CD1c-positive myeloid dendritic cell (primary cell): Measurements from ENCODE around the gene PIP5K1A.
A peak's percentile ranks its signal among the peaks of the same experiment; 100 is the strongest.
"Not testable (repeated sequence)": the region's sequence is repeated elsewhere in the genome, so short reads cannot be mapped to it uniquely, and the experiment has no call there.

Source experiments
- DNase-seq: peaks from one replicate; pipeline ENCODE4 v3.0.0-alpha.2; 2016; ENCODE audit errors: extremely low spot score

The PIP5K1A gene

DNA sequence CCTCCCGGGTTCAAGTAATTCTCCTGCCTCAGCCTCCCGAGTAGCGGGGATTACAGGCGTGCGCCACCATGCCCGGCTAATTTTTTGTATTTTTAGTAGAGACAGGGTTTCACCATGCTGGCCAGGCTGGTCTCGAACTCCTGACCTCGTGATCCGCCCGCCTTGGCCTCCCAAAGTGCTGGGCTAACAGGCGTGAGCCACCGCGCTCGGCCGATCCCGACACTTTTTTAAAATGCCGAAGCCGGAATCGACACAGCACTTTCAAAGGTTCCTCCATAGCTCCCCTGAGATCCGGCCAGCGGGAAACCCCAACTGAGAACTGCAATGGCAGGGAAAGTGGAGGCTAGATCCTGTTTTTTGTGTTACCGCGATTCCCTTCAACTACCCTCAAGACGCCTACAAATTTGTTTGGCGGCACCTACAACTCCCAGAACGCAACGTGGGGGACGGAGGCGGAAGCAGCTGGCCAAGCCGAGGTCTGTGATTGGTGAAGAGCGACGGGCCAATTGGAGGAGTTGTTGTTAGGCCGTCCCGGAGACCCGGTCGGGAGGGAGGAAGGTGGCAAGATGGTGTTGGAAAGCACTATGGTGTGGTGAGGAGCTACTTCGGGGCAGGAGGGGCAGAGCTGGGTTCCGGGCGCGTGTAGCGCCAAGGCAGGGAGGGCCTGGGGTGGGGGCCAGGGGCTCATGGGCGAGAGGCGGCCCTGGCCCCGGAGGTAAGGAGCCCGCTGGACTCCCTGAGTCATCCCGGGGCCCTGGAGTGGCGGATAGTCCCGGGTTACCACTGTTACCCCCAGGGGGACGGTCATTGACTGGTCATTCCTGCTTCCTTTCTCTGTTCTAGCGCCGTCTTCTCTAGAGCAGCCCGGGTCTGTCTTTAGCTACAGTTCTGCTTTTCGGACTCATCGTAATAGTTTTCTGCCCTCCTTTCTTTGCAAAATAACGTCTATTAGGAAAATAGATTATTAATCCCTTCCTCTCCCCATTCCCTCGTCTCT, 56.2 kb downstream of the PIP5K1A start, which contains the start of gene PSMD4:
Gene PSMD4, plus strand, starts transcription at position 518 of the 997 bp plus-strand sequence. Its CDS starts 49 bp downstream, at position 567.
- peak; percentile 98 for DNase-seq

DNA sequence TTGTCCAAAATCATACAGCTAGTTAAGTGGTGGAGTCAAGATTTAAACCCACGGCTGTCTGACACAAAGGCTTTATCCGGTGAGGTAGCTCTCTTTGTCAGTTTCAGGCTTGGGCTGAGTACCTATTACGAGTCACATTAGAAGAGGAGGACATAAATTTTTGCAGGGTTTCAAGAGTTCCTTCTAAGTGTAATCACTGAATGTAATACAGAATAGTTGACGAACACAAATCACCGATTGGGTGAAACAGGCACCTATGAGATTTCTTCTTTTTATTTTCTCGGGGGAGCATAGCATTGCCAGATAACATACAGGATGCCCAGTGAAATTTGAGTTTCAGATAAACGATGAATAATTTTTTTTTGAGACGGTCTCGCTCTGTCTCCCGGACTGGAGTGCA, 57.0 kb downstream of the PIP5K1A start:
- no peak for DNase-seq

DNA sequence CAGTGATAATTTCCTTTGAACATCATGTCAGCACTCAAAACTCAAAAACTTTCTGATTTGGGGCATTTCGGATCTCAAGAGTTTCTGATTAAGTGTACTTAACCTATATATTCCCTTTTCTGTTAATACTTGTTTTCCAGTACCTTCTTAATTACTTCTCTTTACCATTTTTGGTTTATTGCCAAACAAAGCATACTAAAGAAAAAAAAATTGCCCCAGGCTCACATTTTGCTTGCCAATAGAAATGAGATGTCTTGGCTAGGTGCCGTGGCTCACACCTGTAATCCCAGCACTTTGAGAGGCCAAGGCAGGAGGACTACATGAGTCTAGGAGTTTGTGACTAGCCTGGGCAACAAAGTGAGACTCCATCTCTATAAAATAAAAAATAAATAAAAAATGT, 61.0 kb downstream of the PIP5K1A start:
- DNase-seq = no peak

DNA sequence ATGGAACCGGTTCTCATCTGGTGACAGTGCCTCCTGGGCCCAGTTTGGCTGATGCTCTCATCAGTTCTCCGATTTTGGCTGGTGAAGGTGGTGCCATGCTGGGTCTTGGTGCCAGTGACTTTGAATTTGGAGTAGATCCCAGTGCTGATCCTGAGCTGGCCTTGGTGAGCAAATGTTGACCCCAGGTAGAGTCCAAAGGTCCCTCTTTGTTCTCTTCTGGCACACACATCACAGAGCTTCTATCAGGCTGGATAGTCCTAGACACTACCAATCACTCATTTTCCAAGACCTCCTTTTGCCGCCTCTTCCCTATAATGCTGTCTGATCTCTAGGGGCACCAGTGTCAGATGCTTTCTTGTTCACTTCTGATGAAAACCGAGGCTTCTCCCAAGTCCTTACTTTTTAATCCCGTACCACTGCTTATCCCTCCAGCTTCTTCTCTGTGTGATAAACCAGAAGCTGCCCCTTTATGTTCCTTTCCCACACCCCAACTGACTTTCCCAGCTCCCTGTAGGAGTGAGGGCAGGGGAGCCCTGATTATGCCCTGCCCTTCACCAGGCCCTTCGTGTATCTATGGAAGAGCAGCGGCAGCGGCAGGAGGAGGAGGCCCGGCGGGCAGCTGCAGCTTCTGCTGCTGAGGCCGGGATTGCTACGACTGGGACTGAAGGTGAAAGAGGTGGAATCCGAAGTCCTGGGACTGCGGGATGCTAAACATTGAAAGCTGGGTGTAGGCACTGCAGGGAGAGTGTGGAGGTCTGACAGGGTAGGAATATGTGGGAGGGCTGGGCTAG, 67.3 kb downstream of the PIP5K1A start:
- no peak for DNase-seq

DNA sequence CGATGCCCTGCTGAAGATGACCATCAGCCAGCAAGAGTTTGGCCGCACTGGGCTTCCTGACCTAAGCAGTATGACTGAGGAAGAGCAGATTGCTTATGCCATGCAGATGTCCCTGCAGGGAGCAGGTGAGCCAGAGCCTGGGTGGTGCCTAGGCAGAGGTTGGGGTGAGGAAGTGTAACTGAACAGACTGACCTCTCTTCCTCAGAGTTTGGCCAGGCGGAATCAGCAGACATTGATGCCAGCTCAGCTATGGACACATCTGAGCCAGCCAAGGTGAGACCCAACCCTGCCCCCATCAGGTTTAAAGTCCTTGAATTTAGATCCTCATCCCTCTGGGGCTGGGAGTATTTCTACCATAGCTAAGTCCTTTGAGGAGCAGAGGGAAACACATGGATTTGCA, 68.0 kb downstream of the PIP5K1A start:
- no peak for DNase-seq

DNA sequence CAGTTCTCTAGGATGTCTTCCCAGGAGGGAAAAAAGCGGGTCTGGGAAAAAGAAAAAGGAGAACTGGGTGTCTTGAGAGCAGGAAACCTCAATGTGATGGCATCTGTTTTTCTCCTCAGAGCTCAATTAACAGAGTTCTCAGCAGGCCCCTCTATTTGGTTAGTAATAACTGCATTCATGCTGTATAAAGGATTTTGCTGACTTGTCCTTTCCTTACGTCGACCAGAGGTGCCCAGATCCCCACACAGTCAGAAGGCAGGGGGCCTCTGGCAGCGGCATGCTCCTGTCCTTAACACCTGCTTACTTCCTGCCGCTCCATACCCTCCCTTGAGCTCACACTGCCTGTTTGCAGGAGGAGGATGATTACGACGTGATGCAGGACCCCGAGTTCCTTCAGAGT, 68.5 kb downstream of the PIP5K1A start:
- DNase-seq = no peak

DNA sequence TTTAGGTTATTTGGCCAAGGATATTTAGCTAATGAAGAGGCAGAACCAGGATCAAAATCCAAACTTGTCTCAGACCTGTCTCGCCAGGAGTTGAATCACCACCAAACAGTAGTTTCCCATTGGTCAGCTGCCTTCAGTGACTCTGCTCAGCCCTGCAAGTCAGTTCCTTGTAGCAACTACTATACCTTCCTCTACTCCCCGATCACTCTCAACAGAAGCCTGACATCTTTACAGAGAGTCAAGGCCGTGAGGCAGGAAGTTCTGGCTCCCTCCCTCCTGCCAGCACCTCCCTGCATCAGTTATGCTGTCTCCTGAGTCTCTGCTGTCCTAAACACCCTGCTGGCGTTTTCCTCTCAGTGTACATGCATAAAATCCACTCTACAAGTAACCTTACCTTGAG, 69.4 kb downstream of the PIP5K1A start:
- no peak for DNase-seq

DNA sequence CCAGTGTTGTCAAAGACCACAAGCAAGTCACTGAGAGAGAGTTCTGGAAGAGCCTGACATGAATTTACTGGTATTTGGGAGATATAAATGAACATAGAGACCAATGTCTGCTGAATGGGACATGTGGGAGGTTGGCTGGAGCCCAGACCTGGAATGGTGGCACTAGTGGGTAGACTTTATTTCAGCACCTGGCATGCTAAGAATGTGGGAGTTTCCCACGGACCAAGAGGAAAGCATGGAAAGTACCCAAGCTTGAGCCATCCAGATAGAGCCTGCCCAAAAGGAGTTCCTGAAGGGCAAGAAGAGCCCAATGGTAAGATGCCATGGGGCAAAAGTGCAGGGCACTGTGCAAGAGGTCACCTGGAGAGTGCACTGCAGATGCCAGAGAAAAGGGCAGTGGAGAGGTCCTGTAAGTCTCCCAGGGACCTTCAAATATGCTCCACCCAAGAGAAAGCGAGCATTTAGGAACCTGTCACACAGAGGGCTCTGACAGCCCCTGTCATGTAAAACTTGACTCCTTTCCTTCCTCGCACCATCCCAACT, 75.6 kb downstream of the PIP5K1A start:
- DNase-seq = no peak

DNA sequence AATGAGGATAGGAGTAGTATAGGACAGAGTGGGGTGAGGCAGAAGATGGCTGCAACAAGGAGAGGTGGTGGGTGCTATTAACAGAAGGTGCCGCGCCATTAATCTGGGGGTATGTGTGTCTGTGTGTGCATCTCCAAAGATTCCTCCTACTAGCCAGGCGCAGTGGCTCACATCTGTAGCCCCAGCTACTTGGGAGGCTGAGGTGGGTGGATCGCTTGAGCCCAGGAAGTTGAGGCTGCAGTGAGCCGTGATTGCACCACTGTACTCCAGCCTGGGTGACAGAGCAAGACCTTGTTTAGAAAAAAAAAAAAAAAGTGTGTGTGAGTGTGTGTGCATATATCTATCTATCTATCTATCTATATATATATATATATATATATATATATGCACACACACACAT, 77.0 kb downstream of the PIP5K1A start:
- not testable (repeated sequence) for DNase-seq

DNA sequence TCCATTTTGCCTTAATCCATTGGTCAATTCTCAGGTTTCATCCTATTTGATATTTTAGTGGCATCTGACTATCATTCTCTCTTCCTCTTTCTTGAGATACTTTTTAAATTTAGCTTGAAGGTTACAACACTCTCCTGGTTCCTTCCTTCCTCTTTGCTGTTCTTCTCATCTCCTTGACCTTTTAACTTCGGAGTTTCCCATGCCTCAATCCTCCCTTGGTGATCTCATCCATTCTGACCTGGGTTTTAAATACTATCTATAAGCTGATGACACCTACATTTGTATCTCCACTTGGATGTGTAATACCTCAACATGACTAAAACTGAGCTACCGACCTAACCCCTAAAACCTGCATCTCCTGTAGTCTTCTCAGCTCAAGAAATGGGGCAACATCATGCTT, 78.9 kb downstream of the PIP5K1A start:
- peak; percentile 86 for DNase-seq

DNA sequence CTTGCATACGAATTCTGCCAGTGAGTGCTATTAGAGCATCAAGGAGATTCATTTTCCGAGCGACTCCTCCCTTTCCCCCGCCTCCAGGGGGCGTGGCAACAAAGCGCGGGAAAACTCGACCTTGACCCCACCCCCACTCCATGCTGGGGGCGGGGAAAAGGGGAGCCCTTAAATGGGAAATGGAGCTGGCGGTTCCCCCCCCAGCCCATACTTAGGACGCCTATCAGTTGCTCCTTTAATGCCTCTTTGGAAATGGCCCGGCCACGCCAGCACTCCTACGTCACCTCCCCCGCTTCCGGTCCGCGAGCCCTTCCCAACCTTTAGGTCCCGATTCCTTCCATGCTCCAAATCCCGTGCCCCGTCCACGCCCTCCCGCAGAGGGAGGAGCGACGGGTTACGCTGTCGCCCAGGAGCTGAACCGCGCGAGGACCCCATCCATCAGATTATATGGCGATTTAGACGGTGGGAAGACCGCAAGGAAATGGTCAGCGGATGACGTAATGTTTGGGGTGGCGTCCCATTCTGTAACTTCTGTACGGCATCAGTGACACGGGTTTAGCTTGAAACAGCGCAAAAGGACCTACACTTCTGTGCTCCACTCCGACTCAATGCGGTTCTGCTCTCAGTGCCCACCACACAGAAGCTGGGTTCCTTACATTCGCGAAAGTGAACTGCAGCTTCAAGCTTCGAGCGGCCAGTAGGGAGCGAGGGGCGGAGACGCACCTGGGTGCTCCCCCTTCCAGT, 83.0 kb downstream of the PIP5K1A start:
- DNase-seq = peak; percentile 99

DNA sequence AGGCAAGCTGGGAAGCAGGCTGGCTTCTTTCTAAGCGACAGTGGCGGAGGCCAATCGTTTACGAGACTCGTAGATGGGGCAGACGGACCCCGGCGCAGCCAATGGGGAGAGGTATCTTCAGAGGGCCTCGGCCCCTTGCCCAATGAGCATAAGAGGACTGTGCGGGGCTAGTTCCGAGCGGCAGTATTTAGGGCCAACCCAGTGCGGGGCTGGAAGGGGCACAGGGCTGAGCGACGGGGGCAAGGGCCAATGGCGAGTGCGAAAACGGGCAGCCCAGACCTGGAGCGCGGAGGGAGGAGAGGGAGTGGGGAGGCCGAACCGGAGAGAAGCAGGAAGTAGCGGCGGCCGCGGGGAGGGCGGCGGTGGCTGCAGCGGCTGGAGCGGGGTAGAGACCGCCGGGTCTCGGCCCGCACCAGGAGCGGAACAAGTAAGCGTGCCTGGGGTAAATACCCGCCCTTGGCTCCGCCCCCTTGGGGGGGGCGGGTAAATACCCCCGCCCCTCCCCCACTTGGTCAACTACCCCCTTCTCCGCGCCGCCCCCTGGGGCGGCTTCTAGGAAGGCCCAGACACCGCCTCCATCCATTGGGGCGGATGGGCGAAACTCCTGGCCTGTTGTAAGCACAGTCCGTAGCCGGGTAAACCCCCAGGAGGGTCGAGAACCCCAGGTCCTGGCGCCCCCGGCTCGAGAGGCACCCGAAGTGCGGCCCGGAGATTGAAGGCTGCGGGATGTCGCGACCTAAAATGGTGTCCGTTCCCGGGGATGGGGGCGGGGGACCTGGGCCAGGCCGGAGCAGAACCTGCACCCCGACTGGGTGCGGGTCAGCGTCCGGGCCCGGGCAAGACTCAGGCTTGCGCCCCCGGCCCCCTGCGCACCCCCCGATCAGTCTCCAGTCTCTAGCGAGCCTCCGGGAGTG, 83.9 kb downstream of the PIP5K1A start, which contains the start of gene ZNF687:
Gene ZNF687, plus strand, starts transcription at position 331 of the 914 bp plus-strand sequence. CDS start 3,993 bp downstream, outside the sequence.
- peak; percentile 99 for DNase-seq

DNA sequence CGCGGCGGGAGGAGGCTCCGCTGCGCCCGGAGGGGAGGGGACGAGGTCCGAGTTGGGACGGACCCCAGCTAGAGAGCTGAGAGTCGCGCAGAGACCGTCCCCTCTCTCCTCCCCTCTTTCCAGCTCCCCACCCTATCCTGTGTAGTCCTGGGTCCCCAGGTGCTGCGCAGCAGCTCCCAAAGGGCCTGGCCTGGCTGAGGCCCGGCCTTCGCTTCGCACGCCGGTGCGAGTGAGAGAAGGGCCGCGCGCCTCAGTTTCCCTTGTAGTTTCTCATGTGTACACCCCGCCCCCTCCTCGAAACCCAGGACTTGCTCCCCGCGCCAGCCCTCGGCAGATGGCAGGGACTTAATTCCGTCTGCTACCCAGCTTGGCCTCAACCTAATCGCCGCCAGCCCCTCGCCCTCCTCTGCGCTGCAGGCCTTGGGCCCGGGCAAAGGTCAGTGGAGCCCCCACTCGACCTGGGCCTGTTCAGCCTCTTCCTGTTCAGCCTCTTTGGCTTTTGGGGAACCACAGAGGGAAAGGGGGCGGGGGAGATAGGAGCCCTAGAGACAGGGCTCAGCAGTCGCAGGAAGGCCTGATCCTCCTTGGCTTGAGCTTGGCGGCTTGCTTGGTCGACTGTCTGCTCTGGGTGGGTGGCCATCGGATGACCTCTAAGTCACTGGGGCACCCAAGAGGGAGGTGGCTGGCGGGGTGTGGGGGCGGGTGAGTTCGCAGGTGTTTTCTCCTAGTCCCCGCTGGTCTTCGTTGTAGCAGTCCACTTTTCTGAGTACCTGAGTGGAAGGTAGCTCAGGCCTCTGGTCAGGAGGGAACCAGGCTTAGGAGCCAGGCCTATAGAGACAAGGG, 84.8 kb downstream of the PIP5K1A start:
- DNase-seq = peak; percentile 74

DNA sequence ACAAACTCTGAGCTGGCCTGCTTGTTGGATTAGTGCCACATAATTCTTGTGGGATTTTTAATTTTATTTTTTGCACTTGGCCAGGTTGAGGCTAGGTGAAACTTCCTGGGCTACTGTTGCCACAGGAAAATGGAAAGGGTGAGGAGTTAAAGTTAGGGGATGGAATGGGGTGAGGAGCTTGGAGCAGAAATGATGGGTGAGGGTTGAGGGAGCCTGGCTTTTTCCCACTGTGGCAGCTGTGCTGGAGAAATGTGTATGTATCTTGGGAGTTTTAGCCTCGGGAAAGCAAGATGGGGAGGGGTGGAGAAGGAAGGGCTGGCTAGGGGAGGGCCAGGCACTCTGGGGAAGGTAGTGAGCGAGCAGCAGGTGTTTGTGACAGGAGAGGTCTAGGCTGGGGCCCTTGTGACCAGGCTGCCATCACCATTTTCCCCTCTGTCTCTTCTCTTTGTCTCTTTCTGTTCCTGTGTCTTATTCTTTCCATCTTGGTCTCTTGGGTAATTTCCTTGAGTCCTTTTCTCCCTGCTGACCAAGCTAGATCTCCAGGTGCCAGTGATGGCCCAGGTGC, 85.7 kb downstream of the PIP5K1A start:
- DNase-seq = no peak

DNA sequence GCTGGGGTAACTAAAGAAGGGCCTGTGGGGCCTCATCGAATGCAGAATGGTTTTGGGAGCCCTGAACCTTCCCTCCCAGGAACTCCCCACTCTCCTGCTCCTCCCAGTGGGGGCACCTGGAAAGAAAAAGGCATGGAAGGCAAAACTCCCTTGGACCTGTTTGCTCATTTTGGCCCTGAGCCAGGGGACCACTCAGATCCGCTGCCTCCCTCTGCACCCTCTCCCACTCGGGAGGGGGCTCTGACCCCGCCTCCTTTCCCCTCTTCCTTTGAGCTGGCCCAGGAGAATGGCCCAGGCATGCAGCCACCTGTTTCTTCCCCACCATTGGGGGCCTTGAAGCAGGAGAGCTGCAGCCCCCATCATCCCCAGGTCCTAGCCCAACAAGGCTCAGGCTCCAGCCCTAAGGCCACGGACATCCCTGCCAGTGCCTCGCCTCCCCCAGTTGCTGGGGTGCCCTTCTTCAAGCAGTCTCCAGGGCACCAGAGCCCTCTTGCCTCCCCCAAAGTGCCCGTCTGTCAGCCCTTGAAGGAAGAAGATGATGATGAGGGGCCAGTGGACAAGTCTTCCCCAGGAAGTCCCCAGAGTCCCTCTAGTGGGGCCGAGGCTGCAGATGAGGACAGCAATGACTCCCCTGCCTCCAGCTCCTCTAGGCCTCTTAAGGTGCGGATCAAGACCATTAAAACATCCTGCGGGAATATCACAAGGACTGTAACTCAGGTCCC, 88.4 kb downstream of the PIP5K1A start:
- no peak for DNase-seq

DNA sequence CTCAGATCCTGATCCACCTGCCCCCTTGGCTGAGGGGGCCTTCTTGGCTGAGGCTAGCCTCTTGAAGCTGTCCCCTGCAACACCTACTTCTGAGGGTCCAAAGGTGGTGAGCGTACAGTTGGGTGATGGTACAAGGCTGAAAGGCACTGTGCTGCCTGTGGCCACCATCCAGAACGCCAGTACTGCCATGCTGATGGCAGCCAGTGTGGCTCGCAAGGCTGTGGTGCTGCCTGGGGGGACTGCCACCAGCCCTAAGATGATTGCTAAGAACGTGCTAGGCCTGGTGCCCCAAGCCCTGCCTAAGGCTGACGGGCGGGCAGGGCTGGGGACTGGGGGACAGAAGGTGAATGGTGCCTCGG, 89.0 kb downstream of the PIP5K1A start:
- DNase-seq = no peak

DNA sequence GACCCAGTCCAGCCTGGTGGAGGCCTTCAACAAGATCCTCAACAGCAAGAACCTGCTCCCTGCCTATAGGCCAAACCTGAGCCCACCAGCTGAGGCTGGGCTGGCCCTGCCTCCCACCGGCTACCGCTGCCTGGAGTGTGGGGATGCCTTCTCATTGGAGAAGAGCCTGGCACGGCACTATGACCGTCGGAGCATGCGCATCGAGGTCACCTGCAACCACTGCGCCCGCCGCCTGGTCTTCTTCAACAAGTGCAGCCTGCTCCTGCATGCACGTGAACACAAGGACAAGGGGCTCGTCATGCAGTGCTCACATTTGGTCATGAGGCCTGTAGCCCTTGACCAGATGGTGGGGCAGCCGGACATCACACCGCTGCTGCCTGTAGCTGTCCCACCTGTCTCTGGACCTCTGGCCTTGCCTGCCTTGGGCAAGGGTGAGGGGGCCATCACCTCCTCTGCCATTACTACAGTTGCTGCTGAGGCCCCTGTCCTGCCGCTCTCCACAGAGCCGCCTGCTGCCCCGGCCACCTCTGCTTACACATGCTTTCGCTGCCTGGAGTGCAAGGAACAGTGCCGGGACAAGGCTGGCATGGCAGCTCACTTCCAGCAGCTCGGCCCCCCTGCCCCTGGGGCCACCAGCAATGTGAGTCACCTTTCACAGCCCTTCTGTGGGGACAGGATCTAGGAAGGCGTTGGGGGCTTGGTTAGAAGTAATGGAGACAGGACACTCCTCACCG, 89.6 kb downstream of the PIP5K1A start:
- no peak for DNase-seq

DNA sequence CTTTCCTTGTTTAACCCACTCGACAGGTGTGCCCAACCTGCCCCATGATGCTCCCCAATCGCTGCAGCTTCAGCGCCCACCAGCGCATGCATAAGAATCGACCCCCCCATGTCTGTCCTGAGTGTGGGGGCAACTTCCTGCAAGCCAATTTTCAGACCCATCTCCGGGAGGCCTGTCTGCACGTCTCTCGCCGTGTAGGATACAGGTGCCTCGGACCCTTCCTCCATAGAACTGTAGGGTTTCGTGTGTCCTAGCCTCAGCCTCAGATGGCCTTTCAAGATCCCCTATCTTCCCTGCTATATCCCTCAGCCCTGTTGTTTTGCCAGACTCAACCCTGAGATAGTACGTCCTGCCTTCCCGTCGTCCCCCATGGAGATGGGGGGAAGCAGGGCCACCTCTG, 90.2 kb downstream of the PIP5K1A start:
- DNase-seq = no peak
